ENCODE results near the gene GPR157. TPM values are rescaled to one million over a fixed set of nuclear protein-coding genes. Genes with fewer than 3 reads are reported as not detected.

Gene GPR157
- total and polyA plus RNA-seq, 2 of the 13 experiments (the other 11 are each of a cell fraction or from before 2014, with no cell fraction given): 10.1 to 19.2 TPM

DNA sequence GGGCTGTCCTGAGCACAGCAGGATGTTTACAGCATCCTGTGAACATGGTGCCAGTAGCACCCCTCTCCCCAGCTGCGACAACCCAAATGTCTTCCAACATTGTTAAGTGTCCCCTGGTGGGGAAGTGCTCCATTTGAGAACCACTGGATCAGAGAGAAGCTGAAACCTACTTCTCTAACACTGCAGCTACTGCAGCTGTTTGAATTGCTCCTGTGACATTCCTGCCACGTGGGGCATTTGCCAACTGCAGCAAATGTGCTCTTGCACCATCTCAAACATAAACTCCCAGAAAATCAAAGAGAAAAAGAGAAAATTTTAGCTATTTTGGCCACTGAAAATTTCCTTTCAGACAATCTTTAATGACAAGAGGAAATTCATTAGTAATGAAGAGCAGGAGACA lies 70.4 kb downstream of the GPR157 start:
- in situ Hi-C loops (cut with HindIII; ENCODE audit: extremely low pct_ligation_motif_present, low pct_unique_long_range_greater_than_20kb) (no loop called here), intact Hi-C loops (cut with micrococcal nuclease; ENCODE audit: unreplicated experiment) (no loop called here)
- POLR2A ChIA-PET: no interaction called here
- Histone ChIP-seq H3K4me1 (ENCODE audit: insufficient read depth, low read length) (peaks cover 20% of the 10 kb centered on the region), H3K9ac (ENCODE audit: insufficient read depth, low read depth, low read length) (no peak overlapping the region), H3K36me3 (replicated peaks in 1 of 2; ENCODE audit: control insufficient read depth in 1 of 2, insufficient read depth in 2 of 2, low read length in 2 of 2) (no peaks in the 10 kb centered on the region), H2AFZ (ENCODE audit: low read length) (no peak overlapping the region), H4K20me1 (ENCODE audit: insufficient read depth, low read length) (no peaks in the 10 kb centered on the region), H3K27me3 (ENCODE audit: control insufficient read depth in 1 of 2, insufficient read depth in 2 of 2, low read length in 2 of 2) (peaks cover 0 to 2% of the 10 kb centered on the region in 2 experiments; a peak in 1 of 5 replicates), H3K4me2 (ENCODE audit: low read depth, low read length) (no peak overlapping the region), H3K79me2 (ENCODE audit: insufficient read depth, low read length) (no peaks in the 10 kb centered on the region), H3K4me3 (replicated peaks in 1 of 3; ENCODE audit: insufficient read depth in 1 of 3, low read depth in 2 of 3, low read length in 3 of 3) (no peak overlapping the region), H3K9me3 (ENCODE audit: low read length) (no peaks in the 10 kb centered on the region), H3K27ac (ENCODE audit: extremely low read length, insufficient read depth, low read length) (no peak overlapping the region)
- BruUV-seq (replicated peaks): no TSS peak
- CTCF ChIA-PET (ENCODE audit: low intra/inter-chr PET ratio, low total read pairs): no interaction called here
- ATAC-seq (peak; percentile 74), DNase-seq (ENCODE audit: low spot score) (peak; percentile 32), FAIRE-seq (no peak)
- WGBS (ENCODE audit: low lambda C conversion rate): 32% methylated on average over 2 of the region's 2 CpGs
- TF ChIP-seq ZNF34 (CRISPR knock-in tag; IDR thresholded peaks at IDR 0.05; ENCODE audit: borderline replicate concordance): no peak
- TF ChIP-seq AKAP8 (CRISPR knock-in tag; IDR thresholded peaks at IDR 0.05): no peak
- no peak for TF ChIP-seq NFE2 (CRISPR knock-in tag; IDR thresholded peaks at IDR 0.05)
- TF ChIP-seq ZNF333 (CRISPR knock-in tag; IDR thresholded peaks at IDR 0.05; ENCODE audit: borderline replicate concordance): no peak
- TF ChIP-seq CREM (IDR thresholded peaks at IDR 0.05): no peak
- no peak for TF ChIP-seq CREM (CRISPR knock-in tag; IDR thresholded peaks at IDR 0.05)
- TF ChIP-seq PRPF4 (IDR thresholded peaks at IDR 0.05; ENCODE audit: low read depth, low read length, poor library complexity, severe bottlenecking): no peak
- TF ChIP-seq, protein P1, sequence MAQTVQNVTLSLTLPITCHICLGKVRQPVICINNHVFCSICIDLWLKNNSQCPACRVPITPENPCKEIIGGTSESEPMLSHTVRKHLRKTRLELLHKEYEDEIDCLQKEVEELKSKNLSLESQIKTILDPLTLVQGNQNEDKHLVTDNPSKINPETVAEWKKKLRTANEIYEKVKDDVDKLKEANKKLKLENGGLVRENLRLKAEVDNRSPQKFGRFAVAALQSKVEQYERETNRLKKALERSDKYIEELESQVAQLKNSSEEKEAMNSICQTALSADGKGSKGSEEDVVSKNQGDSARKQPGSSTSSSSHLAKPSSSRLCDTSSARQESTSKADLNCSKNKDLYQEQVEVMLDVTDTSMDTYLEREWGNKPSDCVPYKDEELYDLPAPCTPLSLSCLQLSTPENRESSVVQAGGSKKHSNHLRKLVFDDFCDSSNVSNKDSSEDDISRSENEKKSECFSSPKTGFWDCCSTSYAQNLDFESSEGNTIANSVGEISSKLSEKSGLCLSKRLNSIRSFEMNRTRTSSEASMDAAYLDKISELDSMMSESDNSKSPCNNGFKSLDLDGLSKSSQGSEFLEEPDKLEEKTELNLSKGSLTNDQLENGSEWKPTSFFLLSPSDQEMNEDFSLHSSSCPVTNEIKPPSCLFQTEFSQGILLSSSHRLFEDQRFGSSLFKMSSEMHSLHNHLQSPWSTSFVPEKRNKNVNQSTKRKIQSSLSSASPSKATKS (CRISPR knock-in tag; IDR thresholded peaks at IDR 0.05): no peak
- TF ChIP-seq ZNF3 (CRISPR knock-in tag; IDR thresholded peaks at IDR 0.05): no peak
- no peak for TF ChIP-seq XRCC5 (optimal IDR thresholded peaks at IDR 0.05; ENCODE audit: low read length)
- TF ChIP-seq CEBPB (IDR thresholded peaks at IDR 0.05; ENCODE audit: borderline replicate concordance, low read depth, low read length): peak; percentile 56; the same call in 1 of the 2 replicates
- TF ChIP-seq TEAD3 (CRISPR knock-in tag; optimal IDR thresholded peaks at IDR 0.05; ENCODE audit: borderline replicate concordance): peak; percentile 99
- TF ChIP-seq, protein P2, sequence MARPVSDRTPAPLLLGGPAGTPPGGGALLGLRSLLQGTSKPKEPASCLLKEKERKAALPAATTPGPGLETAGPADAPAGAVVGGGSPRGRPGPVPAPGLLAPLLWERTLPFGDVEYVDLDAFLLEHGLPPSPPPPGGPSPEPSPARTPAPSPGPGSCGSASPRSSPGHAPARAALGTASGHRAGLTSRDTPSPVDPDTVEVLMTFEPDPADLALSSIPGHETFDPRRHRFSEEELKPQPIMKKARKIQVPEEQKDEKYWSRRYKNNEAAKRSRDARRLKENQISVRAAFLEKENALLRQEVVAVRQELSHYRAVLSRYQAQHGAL (CRISPR knock-in tag; IDR thresholded peaks at IDR 0.05; ENCODE audit: not compliant biosample characterization): no peak
- no peak for TF ChIP-seq ZNF790 (CRISPR knock-in tag; IDR thresholded peaks at IDR 0.05; ENCODE audit: borderline replicate concordance)
- no peak for TF ChIP-seq FIP1L1 (IDR thresholded peaks at IDR 0.05; ENCODE audit: borderline replicate concordance, insufficient read depth, low read depth, low read length)
- TF ChIP-seq, protein P3, sequence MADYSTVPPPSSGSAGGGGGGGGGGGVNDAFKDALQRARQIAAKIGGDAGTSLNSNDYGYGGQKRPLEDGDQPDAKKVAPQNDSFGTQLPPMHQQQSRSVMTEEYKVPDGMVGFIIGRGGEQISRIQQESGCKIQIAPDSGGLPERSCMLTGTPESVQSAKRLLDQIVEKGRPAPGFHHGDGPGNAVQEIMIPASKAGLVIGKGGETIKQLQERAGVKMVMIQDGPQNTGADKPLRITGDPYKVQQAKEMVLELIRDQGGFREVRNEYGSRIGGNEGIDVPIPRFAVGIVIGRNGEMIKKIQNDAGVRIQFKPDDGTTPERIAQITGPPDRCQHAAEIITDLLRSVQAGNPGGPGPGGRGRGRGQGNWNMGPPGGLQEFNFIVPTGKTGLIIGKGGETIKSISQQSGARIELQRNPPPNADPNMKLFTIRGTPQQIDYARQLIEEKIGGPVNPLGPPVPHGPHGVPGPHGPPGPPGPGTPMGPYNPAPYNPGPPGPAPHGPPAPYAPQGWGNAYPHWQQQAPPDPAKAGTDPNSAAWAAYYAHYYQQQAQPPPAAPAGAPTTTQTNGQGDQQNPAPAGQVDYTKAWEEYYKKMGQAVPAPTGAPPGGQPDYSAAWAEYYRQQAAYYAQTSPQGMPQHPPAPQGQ (CRISPR knock-in tag; IDR thresholded peaks at IDR 0.05; ENCODE audit: borderline replicate concordance): no peak
- TF ChIP-seq MEF2D (CRISPR knock-in tag; IDR thresholded peaks at IDR 0.05): no peak
- TF ChIP-seq SNAI1 (CRISPR knock-in tag; IDR thresholded peaks at IDR 0.05; ENCODE audit: borderline replicate concordance): no peak
- TF ChIP-seq, protein P4, sequence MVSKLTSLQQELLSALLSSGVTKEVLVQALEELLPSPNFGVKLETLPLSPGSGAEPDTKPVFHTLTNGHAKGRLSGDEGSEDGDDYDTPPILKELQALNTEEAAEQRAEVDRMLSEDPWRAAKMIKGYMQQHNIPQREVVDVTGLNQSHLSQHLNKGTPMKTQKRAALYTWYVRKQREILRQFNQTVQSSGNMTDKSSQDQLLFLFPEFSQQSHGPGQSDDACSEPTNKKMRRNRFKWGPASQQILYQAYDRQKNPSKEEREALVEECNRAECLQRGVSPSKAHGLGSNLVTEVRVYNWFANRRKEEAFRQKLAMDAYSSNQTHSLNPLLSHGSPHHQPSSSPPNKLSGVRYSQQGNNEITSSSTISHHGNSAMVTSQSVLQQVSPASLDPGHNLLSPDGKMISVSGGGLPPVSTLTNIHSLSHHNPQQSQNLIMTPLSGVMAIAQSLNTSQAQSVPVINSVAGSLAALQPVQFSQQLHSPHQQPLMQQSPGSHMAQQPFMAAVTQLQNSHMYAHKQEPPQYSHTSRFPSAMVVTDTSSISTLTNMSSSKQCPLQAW (CRISPR knock-in tag; IDR thresholded peaks at IDR 0.05): no peak
- TF ChIP-seq ZNF124 (CRISPR knock-in tag; IDR thresholded peaks at IDR 0.05): no peak

All from HepG2 (cell line).